ENCODE data around the gene TBL1X. TPM values are rescaled to one million over a fixed set of nuclear protein-coding genes. Genes with fewer than 3 reads are reported as not detected.

The TBL1X gene
- total and polyA plus RNA-seq, 10 of the 15 experiments (the other 5 are each of a cell fraction or from before 2014, with no cell fraction given) = 4.4 to 26.3 (median 10.6) TPM

DNA sequence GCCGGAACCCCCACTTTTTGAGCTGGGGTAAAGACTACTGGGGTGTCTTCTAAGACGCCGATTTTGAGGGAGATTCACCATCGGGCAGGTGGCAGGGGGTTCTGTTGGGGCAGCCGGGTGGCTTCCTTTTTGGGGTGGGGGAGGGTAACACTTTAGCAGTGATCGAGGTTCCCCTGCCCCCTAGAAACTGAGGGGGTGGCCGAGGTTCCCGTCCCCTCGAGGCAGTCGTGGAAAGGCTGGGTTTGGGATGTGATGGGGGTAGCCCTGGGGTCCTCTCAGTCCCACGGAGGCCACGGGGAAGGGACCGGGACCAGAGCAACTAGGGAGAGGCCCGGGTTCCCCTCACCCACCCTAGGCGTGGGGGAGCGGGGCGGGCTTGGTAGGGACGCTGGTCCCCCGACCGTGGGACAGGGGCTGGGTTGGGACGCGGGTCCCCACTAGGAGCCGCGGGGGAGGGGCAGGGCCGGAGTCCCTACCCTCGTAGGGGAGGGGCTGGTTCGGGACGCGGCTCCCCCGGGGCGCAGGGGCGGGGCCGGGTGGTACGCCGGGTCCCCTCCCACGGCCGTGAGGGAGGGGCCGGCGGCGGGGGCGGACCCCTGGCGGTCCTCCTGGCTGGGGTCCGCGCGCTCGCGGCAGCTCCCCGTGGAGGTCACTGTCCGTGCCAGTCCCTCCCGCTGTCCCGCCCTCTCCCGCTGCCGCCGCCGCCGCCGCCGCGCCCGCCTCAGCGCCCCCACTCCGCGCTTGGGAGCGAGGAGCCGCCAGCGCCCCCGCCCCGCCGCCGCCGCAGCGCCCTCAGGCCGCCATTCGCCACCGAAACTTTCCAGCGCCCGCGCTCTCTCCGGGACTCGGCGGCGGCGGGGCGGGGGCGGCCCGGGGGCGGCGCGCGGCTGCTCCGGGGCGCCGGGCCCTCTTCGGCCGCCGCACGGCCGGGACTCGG, at the start of gene TBL1X (continued):
- TF ChIP-seq TARDBP (IDR thresholded peaks at IDR 0.05; ENCODE audit: borderline replicate concordance) (no peak), YY1 (IDR thresholded peaks at IDR 0.05; ENCODE audit: low read depth, low read length) (peak; percentile 34; the same call in 1 of the 2 replicates), EGR1 (IDR thresholded peaks at IDR 0.05; ENCODE audit: borderline replicate concordance in 1 of 2, low read depth in 2 of 2, low read length in 2 of 2) (peak in 1 of 2 experiments; percentile 58; a peak in 1 of 3 replicates)

DNA sequence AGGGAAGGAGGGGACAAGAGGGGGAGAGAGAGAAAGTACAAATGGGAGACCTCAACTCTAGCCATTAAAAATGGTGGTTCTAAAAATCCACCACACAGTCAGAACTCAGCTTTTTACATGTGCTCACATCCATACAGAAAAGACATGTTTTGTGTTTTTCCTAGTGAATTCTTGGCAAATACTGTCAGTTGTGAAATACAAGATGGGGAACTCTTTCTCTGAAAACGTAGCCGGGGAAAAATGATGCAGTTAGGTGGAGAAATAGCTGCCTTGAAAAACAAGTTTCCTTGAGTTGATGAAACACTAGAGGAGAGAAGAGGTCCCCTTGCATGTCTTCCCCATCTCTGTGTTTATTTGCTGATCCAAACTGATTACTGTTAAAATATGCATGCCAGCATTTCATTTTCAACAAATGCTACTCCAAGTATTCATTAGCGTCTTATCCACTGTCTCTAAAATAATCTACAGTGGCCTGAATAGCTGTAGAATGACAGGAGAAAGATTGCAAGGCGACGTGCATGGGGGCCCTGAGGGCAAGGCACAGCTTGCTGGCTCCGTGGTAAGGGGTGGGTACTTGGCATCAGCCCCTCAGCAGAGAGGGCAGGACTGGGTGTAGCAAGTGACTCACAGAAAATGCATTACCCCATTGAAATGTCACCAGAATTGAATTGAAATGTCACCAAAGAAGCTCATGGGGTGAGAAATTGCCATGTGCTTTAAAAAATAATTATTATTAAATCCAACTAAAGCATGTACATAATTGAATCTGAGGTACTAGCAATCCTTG, 48.1 kb upstream of the TBL1X start:
- BruUV-seq (replicated peaks) = no TSS peak
- Histone ChIP-seq H3K4me3 (no peak overlapping the region), H3K4me1 (ENCODE audit: control insufficient read depth, insufficient read depth, low read length) (no peaks in the 10 kb centered on the region), H3K4me2 (ENCODE audit: control insufficient read depth, insufficient read depth) (no peak overlapping the region), H3K36me3 (ENCODE audit: control insufficient read depth in 2 of 2, insufficient read depth in 2 of 2, low read length in 1 of 2) (no peaks in the 10 kb centered on the region), H3K27ac (ENCODE audit: control insufficient read depth, insufficient read depth) (no peak overlapping the region), H3K9me3 (replicated peaks; ENCODE audit: control insufficient read depth, insufficient read depth, low read length) (no peaks in the 10 kb centered on the region; the same call in 2 of the 3 replicates), H2AFZ (ENCODE audit: control insufficient read depth, low read depth, low read length) (no peak overlapping the region), H3K79me2 (ENCODE audit: control insufficient read depth, insufficient read depth, low read length) (no peaks in the 10 kb centered on the region), H3K9ac (ENCODE audit: control insufficient read depth, insufficient read depth, low read length) (no peak overlapping the region), H4K20me1 (ENCODE audit: control insufficient read depth, insufficient read depth) (no peaks in the 10 kb centered on the region), H3K27me3 (replicated peaks in 1 of 2; ENCODE audit: control insufficient read depth in 2 of 2, insufficient read depth in 2 of 2, low read length in 1 of 2) (no peaks in the 10 kb centered on the region)
- POLR2A ChIA-PET = no interaction called here
- WGBS (ENCODE audit: insufficient coverage, insufficient replicate concordance, low lambda C conversion rate, missing lambda C conversion rate) = 29% methylated on average over 6 of the region's 6 CpGs
- FAIRE-seq (no peak), ATAC-seq (no peak), DNase-seq (ENCODE audit: low read depth, low spot score) (no peak)
- SMC1A ChIA-PET (ENCODE audit: uncharacterized antibody, unreplicated experiment) = no interaction called here
- in situ Hi-C loops (cut with MboI) = no loop called here
- intact Hi-C loops (cut with micrococcal nuclease; ENCODE audit: unreplicated experiment) = no loop called here
- RAD21 ChIA-PET (ENCODE audit: unreplicated experiment) = interaction anchor here (0.6 kb wide), 1 partner anchor 219 kb away, joined by 3 read pairs; no protein-coding TSS in a partner anchor
- CTCF ChIA-PET = no interaction called here
- TF ChIP-seq KAT2A (conservative IDR thresholded peaks at IDR 0.05; ENCODE audit: control insufficient read depth, low read depth, low read length) (no peak), RELA (IDR thresholded peaks at IDR 0.05; ENCODE audit: borderline replicate concordance, partially characterized antibody) (no peak), RFX5 (IDR thresholded peaks at IDR 0.05; ENCODE audit: low read depth, low read length) (no peak), LARP7 (IDR thresholded peaks at IDR 0.05) (no peak), CBX5 (IDR thresholded peaks at IDR 0.05; ENCODE audit: low read depth) (no peak), TARDBP (IDR thresholded peaks at IDR 0.05; ENCODE audit: borderline replicate concordance) (no peak), SIN3A (IDR thresholded peaks at IDR 0.05; ENCODE audit: low read depth, low read length) (no peak), ASH2L (IDR thresholded peaks at IDR 0.05; ENCODE audit: borderline replicate concordance, low read depth) (no peak)
- TF ChIP-seq, protein P1, sequence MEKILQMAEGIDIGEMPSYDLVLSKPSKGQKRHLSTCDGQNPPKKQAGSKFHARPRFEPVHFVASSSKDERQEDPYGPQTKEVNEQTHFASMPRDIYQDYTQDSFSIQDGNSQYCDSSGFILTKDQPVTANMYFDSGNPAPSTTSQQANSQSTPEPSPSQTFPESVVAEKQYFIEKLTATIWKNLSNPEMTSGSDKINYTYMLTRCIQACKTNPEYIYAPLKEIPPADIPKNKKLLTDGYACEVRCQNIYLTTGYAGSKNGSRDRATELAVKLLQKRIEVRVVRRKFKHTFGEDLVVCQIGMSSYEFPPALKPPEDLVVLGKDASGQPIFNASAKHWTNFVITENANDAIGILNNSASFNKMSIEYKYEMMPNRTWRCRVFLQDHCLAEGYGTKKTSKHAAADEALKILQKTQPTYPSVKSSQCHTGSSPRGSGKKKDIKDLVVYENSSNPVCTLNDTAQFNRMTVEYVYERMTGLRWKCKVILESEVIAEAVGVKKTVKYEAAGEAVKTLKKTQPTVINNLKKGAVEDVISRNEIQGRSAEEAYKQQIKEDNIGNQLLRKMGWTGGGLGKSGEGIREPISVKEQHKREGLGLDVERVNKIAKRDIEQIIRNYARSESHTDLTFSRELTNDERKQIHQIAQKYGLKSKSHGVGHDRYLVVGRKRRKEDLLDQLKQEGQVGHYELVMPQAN (conservative IDR thresholded peaks at IDR 0.05) = no peak
- TF ChIP-seq, protein P2, sequence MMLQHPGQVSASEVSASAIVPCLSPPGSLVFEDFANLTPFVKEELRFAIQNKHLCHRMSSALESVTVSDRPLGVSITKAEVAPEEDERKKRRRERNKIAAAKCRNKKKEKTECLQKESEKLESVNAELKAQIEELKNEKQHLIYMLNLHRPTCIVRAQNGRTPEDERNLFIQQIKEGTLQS (IDR thresholded peaks at IDR 0.05; ENCODE audit: borderline replicate concordance, extremely low read depth, low read depth, low read length) = no peak

Data from GM12878 (cell line).